Putamen (tissue), 1 donor: Measurements from ENCODE around the gene FAM180A.
"Not testable (repeated sequence)": the region's sequence is repeated elsewhere in the genome, so short reads cannot be mapped to it uniquely, and the experiment has no call there.

Experiments
- DNase-seq: peaks from one replicate; pipeline ENCODE4 v3.0.0-alpha.2; 2016; ENCODE audit warnings: low spot score

Gene FAM180A

DNA sequence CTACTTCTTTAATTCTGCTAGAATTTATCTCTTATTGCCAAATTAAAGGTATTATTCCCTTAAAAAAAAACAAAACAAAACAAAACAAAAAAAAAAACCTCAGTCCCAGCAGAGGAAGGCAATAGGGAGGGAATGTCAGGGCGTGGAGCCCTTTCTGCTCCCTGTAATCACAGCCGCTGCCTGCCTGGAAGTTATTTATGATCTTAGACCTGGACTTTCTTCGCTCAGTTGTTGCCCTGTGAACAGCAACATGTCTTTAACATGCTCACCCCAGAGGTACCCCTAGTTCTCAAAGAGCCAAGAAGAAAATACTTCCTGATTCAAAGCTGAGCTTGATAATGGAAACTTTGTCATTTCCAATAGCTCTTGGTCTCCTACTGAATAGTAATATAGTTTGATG lies 7.7 kb downstream of the FAM180A start:
- no peak for DNase-seq

DNA sequence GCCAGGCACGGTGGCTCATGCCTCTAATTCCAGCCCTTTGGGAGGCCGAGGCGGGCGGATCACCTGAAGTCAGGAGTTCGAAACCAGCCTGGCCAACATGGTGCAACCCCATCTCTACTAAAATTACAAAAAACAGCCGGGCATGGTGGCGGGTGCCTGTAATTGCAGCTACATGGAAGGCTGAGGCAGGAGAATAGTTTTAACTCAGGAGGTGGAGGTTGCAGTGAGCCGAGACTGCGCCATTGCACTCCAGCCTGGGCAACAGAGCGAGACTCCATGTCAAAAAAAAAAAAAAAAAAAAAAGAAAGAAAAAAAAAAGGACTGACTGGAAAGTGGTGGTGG lies 11.3 kb downstream of the FAM180A start:
- DNase-seq: not testable (repeated sequence)

DNA sequence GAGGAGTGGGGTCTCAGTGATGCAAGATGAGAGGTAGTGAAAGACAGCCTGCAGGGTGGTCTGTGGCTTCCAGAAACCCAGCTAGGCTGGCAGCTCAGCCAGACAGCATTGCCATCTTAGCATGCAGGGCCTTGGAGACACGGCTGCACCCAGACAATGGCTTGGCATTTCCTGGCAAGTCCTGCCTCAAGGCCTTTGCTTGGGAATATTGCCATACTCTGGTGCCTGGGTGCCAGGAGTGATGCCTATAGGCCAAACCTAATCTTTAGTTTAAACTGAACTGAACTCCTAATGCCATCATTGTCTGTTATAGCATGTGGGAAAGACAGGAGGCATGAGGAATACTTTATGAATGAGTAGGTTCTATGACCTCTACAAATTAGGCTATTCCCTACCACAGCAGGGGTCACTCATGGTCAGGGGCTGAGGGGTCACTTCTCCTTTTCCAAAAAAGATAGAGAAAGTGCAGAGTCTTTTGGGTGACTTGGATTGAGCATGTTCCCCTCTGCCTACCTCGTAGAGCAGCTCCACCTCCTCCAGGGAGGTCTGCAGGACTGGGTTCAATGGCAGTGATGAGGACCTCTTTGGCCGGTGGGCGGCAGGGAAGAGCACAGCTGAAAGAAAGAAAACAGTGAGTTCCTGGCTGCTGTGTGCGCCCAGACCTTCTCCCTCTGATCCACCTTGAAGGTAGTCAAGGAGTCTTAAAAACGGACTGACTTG lies 11.9 kb downstream of the FAM180A start:
- DNase-seq: no peak

DNA sequence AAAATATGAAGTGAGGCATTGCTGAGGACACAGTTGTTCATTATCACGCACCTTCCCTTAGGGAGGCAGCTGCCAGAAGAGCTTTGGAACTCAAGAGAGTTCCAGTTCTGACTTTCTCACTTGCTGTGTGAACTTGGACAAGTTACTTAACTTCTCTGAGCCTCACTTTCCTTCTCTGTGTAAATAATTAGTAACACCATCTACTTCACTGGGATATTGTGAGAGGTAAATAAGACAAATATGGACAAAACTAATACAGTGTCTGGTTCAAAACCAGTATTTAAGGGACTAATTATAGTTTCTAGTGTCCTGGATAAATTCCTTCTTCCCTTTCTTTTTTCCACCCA lies 14.3 kb downstream of the FAM180A start:
- DNase-seq: no peak

DNA sequence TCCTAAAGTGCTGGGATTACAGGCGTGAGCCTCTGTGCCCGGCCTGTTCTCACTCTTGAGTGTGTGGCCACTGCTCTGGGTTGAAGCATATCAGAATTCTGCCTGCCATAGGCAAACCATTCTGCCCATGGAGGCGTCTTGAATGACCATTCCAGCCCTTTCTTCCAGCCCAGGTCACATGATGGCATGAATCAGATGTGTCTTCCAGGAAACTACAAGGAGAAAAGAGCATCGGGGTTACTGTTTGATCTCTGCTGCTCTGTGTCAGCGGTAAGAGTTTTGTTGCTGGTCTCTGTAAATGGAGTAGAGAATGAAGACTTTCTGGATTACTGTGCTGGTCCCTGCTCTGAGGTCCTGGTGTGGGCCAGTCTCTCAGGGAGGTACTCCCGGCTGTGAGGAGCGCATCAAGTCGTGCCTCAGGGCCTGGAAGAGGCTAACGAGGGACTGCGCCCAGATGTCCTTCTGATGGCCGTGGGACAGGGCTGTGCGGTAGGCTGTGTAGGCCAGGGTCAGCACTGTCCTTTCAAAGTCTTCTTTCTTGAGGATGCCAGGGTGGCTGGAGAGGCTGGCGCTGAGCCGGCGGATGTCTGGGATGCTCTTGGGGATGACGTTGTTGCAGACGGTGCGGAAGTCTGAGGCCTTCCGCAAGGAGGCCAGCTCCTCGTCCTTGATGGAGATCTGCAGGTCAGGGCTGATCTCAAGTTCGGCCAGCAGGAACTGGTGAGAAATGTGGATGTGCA lies 14.8 kb downstream of the FAM180A start:
- no peak for DNase-seq

DNA sequence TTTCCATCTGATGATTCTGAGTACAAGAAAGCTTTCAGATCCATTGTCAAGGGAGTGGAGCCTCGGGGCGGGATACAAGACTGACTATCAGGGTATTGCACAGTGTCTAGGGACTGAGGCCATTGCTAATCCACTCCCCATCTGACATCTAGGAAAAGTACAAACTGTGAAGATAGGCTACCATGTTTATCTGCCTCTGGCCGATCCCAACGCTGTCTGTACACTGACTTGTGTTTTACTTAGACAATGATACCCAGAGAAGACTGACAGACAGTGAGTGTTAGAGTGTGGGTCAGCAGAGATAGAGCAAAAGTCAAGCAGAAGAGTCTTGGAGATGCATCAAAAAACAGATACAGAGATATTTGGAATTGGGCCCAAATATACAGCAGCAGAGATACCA lies 17.5 kb downstream of the FAM180A start:
- DNase-seq: no peak

DNA sequence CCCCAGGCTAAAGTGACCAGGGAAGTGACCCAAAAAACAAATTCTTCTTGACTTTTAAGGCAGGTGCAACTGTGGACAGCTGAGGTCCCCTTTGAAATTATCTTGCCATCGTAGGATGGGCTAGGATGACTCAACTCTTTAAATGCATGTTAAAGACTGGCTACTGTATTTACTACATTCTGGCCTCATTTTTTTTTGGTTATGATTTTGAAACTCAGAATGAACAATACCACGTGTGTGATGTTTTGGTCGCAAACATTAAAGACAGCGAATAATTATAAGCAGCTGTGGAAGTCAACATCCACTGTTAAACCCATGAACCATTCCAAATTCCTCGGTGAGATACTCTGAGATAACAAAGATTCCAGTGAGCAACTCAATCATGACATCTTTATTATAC lies 19.4 kb downstream of the FAM180A start:
- DNase-seq: no peak

DNA sequence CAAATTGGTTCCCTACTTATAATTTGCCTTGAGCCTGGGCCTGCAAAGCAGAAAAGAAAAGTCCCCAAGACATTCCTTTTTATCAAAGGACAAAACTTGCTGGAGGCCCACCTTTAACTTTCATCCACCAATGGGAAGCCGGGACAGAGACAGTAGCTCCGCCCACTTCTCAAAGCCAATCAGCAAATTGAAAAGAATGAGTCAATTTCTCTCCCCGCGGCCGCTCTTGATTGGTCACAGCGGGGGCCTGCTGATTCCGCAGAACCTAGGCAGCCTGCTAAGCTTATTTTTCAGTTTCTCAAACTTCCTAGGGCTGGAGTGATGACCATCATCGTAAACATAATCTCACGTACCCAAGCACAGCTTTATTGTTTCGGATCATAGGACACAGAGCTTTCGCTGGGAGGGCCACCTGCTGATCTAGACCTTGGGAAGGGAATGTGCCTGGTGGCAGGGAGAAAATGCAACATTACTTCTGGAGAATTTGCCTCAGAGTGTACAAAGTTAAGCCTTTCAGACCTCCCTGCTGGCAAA lies 20.4 kb downstream of the FAM180A start, which contains the start of gene SLC13A4:
SLC13A4 (minus strand) TSS at position 51 of the 534 bp plus-strand sequence. CDS start 690 bp downstream, outside the sequence.
- no peak for DNase-seq

DNA sequence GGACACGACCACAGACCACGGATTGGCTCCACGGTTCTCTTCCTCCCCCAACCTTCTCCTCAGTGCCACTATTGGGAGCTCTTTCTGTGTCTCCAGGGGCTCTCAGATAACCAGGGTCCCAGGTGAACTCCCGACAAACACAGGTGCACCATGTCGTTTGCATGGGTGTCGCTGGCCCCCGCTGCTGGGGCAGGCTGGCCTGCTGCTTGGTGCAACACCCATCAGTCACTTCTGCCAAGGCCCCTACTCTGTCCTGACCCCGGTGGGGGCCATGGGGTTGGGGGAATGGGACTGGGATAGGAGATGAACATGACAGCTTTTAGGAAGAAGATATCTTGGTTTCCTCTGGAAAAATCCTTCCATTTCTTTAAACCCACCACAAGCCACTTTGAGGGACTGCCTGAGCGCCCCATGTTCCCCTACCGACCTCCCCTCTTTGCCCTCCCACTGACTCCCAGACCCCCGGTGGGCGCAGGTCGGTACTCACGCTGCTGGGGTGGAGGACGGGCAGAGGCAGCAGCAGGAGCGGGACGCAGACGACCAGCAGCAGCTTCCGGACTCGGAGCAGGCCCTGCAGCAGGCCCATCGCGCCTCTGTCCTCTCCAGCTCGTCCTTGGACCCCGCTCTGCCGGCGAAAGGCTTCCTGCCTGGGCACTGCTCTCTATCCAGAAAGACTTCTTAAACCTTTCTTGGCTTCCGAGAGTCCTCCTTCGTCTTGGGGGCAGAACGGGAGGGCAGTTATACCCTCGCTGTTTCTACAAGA lies 21.5 kb downstream of the FAM180A start:
- no peak for DNase-seq

DNA sequence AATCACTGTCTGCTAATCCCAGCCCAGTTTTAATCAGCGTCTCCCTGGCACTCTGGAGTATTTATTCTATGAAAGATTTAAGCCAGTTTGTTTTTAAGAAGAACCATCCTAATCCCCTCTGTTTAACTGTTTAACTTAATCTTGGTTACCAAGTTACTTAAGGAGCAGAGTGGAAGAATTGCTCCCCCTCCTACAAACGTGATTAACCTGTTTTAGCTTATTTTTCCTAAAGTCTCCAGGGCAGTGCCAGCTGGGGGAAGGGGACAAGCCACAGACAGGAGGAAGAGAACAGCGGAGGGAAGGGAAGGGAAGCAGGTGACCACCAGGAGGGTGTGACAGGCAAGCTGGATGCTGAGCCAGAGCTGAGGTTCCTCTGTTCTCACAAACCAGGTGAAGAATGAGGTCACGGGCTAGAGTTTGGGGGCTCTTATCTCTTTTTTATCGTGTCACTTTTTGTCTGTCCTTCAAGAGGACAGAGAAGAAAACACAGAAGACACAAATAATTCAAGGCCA lies 22.3 kb downstream of the FAM180A start:
- no peak for DNase-seq

DNA sequence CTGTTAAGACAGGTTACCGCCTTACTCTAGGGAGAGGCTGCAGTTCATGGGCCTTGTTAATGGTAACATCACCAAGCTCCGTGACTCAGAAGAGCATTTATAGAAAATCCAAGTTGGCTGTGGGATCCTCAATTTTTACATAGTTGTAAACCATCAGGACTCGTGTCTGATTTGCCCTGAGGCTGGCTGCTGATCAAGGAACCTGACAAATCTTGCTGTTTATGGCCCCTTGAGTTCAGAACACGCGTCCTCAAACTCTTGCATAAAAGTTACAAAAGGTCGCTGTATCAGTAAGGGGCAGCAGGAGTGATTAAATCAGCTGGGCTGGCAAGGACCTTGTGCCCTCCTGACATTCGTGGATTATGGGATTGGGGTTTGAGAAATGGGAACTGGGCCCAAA lies 25.2 kb downstream of the FAM180A start:
- no peak for DNase-seq

DNA sequence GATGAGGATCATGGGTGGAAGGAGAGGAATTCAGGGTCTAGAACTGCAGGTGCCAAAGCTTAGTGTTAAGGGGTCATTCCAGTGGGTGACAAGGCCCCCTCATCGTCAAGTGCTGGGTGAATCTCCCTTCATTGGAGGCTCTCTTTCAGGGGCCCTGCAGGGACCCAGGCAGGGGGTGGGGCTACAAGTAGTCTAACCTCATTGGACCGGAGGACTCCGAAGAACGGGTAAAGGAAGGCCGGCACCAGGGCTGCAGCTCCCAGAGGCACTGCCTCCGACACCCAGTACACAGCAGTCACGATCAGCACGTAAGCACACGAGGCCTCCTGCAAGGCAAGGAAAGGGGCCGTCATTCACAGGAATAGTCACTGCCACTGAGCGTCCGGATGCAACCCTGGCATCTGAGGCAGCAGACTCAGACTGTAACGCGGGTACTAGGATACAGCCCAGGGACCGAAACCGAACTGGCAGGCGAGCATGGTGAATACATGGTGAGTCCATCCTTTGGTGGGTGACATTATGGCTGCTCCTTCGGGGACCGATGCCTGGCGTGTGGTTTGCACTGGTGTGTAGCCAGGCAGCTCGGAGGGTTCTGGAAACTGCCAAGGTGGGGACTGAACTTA lies 27.3 kb downstream of the FAM180A start:
- no peak for DNase-seq

DNA sequence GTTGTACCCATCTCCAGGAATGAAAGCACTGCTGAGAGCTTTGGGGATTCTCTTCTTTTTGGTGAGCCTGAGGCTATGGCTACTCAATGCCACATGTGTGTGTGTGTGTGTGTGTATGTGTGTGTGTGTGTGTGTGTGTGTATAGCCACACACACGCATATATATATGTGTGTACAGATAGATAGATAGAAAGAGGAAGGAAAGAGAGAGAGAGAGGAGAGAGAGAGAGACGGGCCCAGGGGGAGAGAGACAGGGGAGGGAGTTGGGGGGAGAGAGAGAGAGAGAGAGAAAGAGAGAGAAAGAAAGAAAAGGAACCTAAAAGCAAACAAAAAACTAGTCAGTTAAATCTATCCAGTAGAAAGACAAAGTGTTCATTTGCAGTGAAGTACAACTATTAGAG lies 28.9 kb downstream of the FAM180A start:
- DNase-seq: no peak

DNA sequence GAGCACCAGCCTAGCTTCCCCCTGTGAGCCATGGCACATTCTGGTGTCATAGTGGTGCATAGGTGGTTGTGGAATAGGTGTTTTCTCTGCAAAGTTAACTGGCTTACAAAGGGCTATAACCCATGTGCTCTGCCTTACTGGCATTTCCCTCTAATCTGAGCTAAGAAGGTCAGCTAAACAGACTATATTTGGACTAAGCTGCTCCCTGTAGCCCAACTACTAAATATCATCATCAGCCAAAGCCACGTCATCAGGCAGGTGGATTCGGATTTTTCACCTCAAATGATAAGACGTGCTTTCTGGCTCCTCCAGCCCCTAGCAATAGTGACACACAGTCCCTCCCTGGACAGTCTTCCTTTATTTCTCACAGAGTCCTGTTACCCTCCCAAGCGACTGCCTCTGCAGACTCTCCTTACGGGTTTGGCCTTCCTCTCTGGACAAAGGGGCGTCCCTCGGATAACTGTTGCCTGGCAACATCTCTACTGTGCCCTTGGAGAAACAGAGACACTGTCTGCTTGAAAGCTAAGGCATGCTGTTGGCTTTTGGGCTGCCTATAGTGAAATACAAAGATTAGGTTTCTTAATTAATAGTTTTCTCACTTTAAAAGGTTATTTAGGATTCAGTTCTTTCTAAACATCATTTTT lies 29.7 kb downstream of the FAM180A start:
- no peak for DNase-seq

DNA sequence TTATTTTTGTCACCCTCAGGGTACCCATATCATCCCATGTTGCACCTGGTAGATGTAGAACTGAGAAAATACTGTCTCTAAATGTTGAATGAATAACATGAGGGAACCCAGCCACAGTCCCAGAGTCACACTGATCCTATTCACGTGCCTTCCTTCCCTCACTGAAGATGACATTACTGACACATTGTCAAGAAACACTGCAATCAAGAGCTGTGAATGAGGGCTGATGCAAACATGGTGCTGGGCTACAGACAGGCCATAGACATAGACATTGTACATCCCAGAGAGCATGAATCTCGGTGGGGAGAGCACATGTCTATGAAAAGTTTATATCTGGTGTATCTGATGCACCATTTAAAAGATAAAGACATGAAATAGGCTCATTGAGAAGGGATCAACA lies 30.4 kb downstream of the FAM180A start:
- no peak for DNase-seq

DNA sequence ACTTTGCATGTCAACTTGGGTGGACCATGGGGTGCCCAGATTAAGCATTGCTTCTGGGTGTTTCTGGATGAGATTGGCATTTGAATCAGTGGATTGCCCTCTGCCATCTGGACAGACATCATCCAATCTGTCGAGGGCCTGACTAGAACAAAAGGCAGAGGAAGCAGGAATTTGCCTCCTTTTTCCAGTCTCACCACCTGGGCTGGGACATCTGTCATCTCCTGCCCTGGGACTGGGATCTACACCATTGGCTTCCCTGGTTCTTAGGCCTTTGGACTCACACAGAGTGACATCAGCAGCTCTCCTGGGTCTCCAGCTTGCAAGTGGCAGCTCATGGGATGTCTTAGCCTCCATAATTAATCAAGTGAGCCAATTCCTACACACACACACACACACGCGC lies 30.9 kb downstream of the FAM180A start:
- DNase-seq: no peak

DNA sequence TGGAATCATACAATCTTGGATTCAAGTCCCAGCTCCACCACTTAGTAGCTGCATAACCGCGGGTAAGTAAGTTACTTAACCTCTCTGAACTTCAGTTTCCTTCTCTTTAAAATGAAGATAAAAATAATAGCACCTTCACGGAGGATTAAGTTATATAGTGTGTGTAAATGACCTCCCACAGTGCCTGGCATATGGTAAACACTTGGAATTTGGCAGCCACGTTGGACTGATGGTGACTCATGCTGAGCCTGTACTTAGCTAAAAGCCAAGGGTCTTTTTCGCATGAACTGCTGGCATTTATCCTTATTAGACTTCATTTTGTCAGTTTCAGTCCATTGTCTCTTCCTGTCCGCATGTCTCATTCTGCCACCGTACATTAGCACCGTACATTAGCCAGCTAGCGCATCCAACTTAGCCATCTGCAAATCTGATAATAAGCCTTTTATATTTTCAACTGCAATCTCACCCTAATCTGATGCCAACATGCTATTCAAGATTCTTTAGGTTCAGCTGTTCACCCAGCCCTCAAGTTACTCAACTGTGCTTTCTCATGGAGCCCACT lies 31.9 kb downstream of the FAM180A start:
- no peak for DNase-seq

DNA sequence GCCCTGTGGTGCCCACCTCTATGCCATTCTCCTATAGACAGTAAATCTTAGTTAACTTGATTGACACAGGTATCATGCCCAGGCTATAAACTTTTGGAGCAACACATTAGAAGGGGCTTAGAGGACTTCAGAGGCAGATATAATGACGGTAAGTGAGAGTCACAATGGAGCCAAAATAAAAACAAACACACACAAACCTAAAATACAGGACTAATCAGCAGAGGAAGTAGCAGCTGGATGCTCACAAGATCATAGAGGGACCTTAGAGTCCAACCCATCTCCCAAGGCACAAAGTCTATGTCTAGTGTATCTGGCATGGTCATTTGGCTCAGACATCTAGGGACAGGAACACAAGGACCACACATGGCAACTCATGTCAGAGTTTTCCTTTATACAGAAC lies 32.9 kb downstream of the FAM180A start:
- no peak for DNase-seq

DNA sequence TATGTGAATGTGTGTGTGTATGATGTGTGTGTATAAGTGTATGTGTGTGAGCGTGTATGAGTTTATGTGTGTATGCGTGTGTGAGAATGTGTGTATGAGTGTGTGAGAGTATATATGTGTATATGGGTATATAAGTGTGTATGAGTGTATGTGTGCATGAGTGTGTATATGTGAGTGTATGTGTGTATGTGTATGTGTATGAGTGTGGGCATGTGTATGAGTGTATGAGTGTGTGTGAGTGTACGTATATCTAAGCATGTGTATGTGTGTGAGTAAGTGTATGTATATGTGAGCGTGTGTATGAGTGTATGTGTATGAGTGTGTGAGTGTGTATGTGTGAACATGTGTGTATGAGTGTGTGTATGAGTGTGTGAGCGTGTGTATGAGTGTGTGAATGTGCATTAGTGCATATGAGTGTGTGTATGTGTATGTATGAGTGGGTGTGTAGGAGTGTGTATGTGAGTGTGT lies 33.5 kb downstream of the FAM180A start:
- DNase-seq: no peak

DNA sequence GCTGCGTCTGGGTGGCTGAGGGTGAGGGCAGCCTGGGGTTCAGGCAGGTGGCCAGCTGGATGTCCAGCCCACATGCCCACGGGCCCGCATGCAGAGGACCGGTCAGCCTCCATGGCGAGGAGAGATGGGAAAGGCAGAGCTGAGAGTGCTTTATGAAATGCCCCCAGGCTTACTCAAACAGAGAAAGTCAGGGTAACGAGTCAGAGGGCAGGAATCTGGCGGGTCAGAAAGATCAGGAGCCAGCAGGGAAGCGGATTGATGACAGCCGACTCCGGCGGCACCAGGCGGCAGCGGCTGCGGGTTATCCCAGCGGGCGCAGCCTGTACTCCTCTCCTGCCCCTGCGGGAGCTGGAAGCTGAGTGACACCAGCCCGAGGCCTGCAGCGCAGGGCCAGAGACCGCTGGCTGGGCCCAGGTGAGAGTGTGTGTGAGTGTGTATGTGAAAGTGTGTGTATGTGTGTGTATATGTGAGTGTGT lies 34.0 kb downstream of the FAM180A start:
- DNase-seq: no peak

DNA sequence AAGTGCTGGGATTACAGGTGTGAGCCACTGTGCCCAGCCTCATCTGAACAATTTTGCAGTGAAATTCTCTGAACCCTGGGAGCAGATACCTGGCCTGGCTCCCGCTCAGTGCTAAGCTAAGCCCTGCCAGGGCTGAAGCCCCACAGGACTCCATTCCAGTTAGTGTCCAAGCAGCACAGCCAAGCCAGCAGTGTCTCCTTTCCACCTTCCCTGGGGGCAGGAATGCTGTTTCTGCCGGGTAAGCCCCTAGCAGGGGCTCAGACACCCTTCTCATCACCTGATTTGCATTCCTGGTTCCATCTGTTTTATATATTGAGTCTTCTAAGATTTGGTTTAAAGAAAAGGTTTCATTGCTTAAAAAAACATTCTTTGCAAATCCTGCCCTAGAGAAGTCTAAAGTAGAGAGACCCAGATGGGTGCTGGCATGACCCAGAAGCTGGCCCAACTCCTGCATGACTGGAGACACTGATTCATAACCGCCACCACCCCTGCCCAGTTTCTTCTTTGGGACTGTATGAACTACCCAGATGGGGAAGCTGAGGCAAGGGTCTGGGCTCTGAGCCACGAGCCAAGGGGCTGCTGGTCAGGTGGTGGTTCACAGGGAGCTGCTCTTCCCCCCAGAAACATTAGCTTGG lies 34.7 kb downstream of the FAM180A start:
- no peak for DNase-seq
